Breast epithelium (tissue), 3 donors: Measurements from ENCODE around the gene EVX1.

Experiments used
- POLR2A ChIP-seq: fragments of 450-650 bp; IDR thresholded peaks from one replicate; pipeline ENCODE4 v1.6.1; 2016; ENCODE audit warnings: antibody characterized with exemption, mild to moderate bottlenecking, moderate library complexity
- TF ChIP-seq, protein P1 (sequence below), 3 donors: fragments of 450-650 bp; IDR thresholded peaks; one replicate each; pipeline ENCODE4 v1.5.1; 2016 to 2017; ENCODE audit warnings: antibody characterized with exemption in 3 of 3, mild to moderate bottlenecking in 3 of 3, moderate library complexity in 3 of 3

DNA sequence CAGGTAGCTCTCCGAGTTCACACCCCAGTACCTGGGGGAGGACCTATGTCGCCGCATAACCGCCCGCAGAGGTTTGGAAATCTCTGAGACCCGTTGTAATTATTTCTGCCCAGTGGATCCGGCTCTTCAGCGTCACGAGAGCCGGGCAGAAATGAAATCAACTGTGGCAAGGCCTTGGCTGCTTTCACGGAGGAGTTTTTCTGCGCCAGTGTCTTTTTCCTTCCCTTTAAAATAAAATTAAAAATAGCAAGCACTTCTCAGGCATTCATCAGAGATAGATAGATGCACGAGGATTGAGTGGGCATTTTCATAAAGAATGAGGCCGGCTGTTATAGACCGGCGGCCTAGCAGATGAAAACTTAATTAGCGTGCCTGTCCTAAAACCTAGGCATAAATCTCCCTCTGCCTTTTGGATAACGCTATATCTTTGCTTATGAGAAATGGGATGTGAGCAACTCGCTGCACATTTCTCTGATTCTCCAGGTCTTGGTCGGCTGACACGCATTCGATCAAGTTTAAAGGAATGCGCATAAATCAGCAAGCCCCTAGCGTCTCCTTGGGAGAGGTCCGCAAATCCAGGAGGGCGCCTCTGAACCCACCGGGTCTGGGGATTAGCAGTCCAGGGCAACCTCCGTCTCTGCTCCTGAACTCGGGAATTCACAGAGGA lies 49.1 kb upstream of the EVX1 start:
- TF ChIP-seq POLR2A = no peak
- TF ChIP-seq, protein P1, sequence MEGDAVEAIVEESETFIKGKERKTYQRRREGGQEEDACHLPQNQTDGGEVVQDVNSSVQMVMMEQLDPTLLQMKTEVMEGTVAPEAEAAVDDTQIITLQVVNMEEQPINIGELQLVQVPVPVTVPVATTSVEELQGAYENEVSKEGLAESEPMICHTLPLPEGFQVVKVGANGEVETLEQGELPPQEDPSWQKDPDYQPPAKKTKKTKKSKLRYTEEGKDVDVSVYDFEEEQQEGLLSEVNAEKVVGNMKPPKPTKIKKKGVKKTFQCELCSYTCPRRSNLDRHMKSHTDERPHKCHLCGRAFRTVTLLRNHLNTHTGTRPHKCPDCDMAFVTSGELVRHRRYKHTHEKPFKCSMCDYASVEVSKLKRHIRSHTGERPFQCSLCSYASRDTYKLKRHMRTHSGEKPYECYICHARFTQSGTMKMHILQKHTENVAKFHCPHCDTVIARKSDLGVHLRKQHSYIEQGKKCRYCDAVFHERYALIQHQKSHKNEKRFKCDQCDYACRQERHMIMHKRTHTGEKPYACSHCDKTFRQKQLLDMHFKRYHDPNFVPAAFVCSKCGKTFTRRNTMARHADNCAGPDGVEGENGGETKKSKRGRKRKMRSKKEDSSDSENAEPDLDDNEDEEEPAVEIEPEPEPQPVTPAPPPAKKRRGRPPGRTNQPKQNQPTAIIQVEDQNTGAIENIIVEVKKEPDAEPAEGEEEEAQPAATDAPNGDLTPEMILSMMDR (IDR thresholded peaks at IDR 0.05) = no peak
